ENCODE measurements around the gene PRKCA.

DNA sequence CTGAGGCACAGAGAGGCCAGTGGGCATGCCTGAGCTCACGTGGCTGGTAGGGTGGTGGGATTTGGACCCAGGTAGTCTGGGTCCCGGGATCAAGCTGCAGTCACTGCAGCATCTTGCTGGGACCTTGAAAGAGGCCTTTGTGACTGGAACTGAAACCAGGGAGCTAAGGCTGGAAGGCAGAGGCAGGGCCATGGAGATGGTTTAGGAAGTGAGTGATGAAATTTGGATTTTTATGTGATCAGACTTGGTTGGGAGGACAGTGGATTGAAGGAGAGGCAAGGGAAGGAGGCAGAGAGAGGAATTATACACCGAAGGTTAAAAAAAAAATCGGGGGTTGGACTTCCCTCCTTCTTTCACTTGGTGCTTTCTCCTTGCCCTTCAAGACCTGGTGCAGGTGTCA is 277.1 kb downstream of the PRKCA start:
- TF ChIP-seq, protein P1, sequence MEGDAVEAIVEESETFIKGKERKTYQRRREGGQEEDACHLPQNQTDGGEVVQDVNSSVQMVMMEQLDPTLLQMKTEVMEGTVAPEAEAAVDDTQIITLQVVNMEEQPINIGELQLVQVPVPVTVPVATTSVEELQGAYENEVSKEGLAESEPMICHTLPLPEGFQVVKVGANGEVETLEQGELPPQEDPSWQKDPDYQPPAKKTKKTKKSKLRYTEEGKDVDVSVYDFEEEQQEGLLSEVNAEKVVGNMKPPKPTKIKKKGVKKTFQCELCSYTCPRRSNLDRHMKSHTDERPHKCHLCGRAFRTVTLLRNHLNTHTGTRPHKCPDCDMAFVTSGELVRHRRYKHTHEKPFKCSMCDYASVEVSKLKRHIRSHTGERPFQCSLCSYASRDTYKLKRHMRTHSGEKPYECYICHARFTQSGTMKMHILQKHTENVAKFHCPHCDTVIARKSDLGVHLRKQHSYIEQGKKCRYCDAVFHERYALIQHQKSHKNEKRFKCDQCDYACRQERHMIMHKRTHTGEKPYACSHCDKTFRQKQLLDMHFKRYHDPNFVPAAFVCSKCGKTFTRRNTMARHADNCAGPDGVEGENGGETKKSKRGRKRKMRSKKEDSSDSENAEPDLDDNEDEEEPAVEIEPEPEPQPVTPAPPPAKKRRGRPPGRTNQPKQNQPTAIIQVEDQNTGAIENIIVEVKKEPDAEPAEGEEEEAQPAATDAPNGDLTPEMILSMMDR (IDR thresholded peaks at IDR 0.05; ENCODE audit: insufficient read depth, low read length): no peak
- TF ChIP-seq POLR2AphosphoS5 (IDR thresholded peaks at IDR 0.05; ENCODE audit: low read depth) (no peak), SPI1 (IDR thresholded peaks at IDR 0.05; ENCODE audit: borderline replicate concordance, low read depth) (no peak)
- TF ChIP-seq, protein P2, sequence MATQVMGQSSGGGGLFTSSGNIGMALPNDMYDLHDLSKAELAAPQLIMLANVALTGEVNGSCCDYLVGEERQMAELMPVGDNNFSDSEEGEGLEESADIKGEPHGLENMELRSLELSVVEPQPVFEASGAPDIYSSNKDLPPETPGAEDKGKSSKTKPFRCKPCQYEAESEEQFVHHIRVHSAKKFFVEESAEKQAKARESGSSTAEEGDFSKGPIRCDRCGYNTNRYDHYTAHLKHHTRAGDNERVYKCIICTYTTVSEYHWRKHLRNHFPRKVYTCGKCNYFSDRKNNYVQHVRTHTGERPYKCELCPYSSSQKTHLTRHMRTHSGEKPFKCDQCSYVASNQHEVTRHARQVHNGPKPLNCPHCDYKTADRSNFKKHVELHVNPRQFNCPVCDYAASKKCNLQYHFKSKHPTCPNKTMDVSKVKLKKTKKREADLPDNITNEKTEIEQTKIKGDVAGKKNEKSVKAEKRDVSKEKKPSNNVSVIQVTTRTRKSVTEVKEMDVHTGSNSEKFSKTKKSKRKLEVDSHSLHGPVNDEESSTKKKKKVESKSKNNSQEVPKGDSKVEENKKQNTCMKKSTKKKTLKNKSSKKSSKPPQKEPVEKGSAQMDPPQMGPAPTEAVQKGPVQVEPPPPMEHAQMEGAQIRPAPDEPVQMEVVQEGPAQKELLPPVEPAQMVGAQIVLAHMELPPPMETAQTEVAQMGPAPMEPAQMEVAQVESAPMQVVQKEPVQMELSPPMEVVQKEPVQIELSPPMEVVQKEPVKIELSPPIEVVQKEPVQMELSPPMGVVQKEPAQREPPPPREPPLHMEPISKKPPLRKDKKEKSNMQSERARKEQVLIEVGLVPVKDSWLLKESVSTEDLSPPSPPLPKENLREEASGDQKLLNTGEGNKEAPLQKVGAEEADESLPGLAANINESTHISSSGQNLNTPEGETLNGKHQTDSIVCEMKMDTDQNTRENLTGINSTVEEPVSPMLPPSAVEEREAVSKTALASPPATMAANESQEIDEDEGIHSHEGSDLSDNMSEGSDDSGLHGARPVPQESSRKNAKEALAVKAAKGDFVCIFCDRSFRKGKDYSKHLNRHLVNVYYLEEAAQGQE (IDR thresholded peaks at IDR 0.05; ENCODE audit: insufficient replicate concordance, low read depth): no peak

All from HL-60 (cell line).